Esophagus (tissue), 2 donors: ENCODE results near the gene WNT5B. TPM values are rescaled to one million over a fixed set of nuclear protein-coding genes. Genes with fewer than 3 reads are reported as not detected.
A peak's percentile ranks its signal among the peaks of the same experiment; 100 is the strongest.

Source experiments
- H3K27ac ChIP-seq, 2 donors: one replicate each; pipeline ENCODE4 v1.5.1; 2013; ENCODE audit warnings: low read depth in 2 of 2, mild to moderate bottlenecking in 2 of 2, inconsistent platforms in 1 of 2, low read length in 1 of 2, moderate library complexity in 1 of 2
- H3K27me3 ChIP-seq, 2 donors: one replicate each; pipeline ENCODE4 v1.6.1; 2013; ENCODE audit warnings: low read length in 2 of 2, control low read depth in 1 of 2, mild to moderate bottlenecking in 1 of 2; ENCODE audit not compliant: insufficient read depth in 2 of 2, control insufficient read depth in 1 of 2
- H3K36me3 ChIP-seq, 2 donors: one replicate each; pipeline ENCODE4 v1.6.1; 2013; ENCODE audit warnings: low read length in 1 of 2; ENCODE audit not compliant: control insufficient read depth in 2 of 2, insufficient read depth in 2 of 2
- H3K4me1 ChIP-seq, 2 donors: one replicate each; pipeline ENCODE4 v1.6.1; 2013; ENCODE audit warnings: low read length in 1 of 2; ENCODE audit not compliant: control insufficient read depth in 2 of 2, insufficient read depth in 2 of 2
- H3K4me3 ChIP-seq, 2 donors: one replicate each; pipeline ENCODE4 v1.5.1; 2013; ENCODE audit warnings: low read length in 2 of 2, mild to moderate bottlenecking in 2 of 2, low read depth in 1 of 2, moderate library complexity in 1 of 2
- H3K9me3 ChIP-seq, 2 donors: one replicate each; pipeline ENCODE4 v1.6.1; 2013; ENCODE audit warnings: mild to moderate bottlenecking in 2 of 2, low read depth in 1 of 2, low read length in 1 of 2, moderate library complexity in 1 of 2; ENCODE audit not compliant: control insufficient read depth in 2 of 2, insufficient read depth in 1 of 2
- WGBS, 2 donors: extraction: QIAGEN DNeasy Blood & Tissue Kit; methylation state at CpG; one replicate each; pipeline ENCODE4 v1.1.7; 2013; 5-methylcytosine and 5-hydroxymethylcytosine counted together
- polyA plus RNA-seq, 2 donors: library from polyadenylated mRNA; stranded (reverse); fragments of 200-250 nt; gene quantifications; one replicate each; pipeline ENCODE4 v1.2.3, GENCODE V29; 2013
- donor health status: healthy with polysubstance abuse.
- donor health status: Bipolar disorder and iron deficiency.

WNT5B gene
- polyA plus RNA-seq, 2 donors: 10.1 to 13.9 TPM

- Histone ChIP-seq H3K36me3 (peaks cover 0 to 4% of the 10 kb centered on the region in 2 donors), H3K4me3 (no peak overlapping the region), H3K9me3 (no peaks in the 10 kb centered on the region), H3K27ac (no peak overlapping the region), H3K27me3 (no peaks in the 10 kb centered on the region), H3K4me1 (peaks cover 0 to 4% of the 10 kb centered on the region in 2 donors)
- 93 to 95% methylated on average over 29 of the region's 29 CpGs for WGBS, 2 donors
Measured at GRCh38 chr12:1645819-1646218, 16.8 kb downstream of the WNT5B start.

GRCh38 chr12:1646569-1647284, 17.7 kb downstream of the WNT5B start:
- no peak overlapping the region for H3K27ac ChIP-seq
- H3K4me3 ChIP-seq: no peak overlapping the region
- H3K36me3 ChIP-seq: peaks cover 0 to 4% of the 10 kb centered on the region in 2 donors
- H3K9me3 ChIP-seq: no peaks in the 10 kb centered on the region
- peaks cover 0 to 4% of the 10 kb centered on the region in 2 donors for H3K4me1 ChIP-seq
- WGBS, 2 donors: 79 to 82% methylated on average over 21 of the region's 21 CpGs
- no peaks in the 10 kb centered on the region for H3K27me3 ChIP-seq

- Histone ChIP-seq H3K4me3 (no peak overlapping the region), H3K27me3 (no peaks in the 10 kb centered on the region), H3K36me3 (peaks cover 0 to 4% of the 10 kb centered on the region in 2 donors), H3K9me3 (no peaks in the 10 kb centered on the region), H3K27ac (no peak overlapping the region), H3K4me1 (peaks cover 0 to 4% of the 10 kb centered on the region in 2 donors)
- WGBS, 2 donors: 90 to 93% methylated on average over 3 of the region's 3 CpGs
Measured at GRCh38 chr12:1647285-1647669, 18.2 kb downstream of the WNT5B start.

- Histone ChIP-seq H3K9me3 (no peaks in the 10 kb centered on the region), H3K4me3 (no peak overlapping the region), H3K27me3 (no peaks in the 10 kb centered on the region), H3K36me3 (peaks cover 0 to 4% of the 10 kb centered on the region in 2 donors), H3K27ac (no peak overlapping the region), H3K4me1 (no peaks in the 10 kb centered on the region)
- WGBS, 2 donors: 28 to 35% methylated on average over 5 of the region's 5 CpGs
Measured at GRCh38 chr12:1650260-1650977, 21.4 kb downstream of the WNT5B start.

- H3K36me3 ChIP-seq: no peaks in the 10 kb centered on the region
- H3K27me3 ChIP-seq: no peaks in the 10 kb centered on the region
- H3K27ac ChIP-seq: no peak overlapping the region
- 52 to 53% methylated on average over 6 of the region's 6 CpGs for whole genome bisulfite sequencing, 2 donors
- H3K9me3 ChIP-seq: no peaks in the 10 kb centered on the region
- H3K4me1 ChIP-seq: no peaks in the 10 kb centered on the region
- no peak overlapping the region for H3K4me3 ChIP-seq
Measured at GRCh38 chr12:1650978-1651361, 21.9 kb downstream of the WNT5B start.

- Histone ChIP-seq H3K4me3 (no peak overlapping the region), H3K4me1 (peaks cover 0 to 2% of the 10 kb centered on the region in 2 donors), H3K27me3 (no peaks in the 10 kb centered on the region), H3K9me3 (no peaks in the 10 kb centered on the region), H3K27ac (no peak overlapping the region), H3K36me3 (no peaks in the 10 kb centered on the region)
Measured at GRCh38 chr12:1651946-1652345, 22.9 kb downstream of the WNT5B start.

GRCh38 chr12:1655225-1655788, 26.3 kb downstream of the WNT5B start:
- H3K36me3 ChIP-seq: no peaks in the 10 kb centered on the region
- no peak overlapping the region for H3K4me3 ChIP-seq
- peak overlapping the region; percentile 64 to 81 for H3K27ac ChIP-seq
- H3K4me1 ChIP-seq: peaks cover 0 to 5% of the 10 kb centered on the region in 2 donors
- WGBS, 2 donors: 54 to 66% methylated on average over 6 of the region's 6 CpGs
- no peaks in the 10 kb centered on the region for H3K9me3 ChIP-seq
- no peaks in the 10 kb centered on the region for H3K27me3 ChIP-seq

- Histone ChIP-seq H3K27ac (peak overlapping the region; percentile 29 to 61), H3K27me3 (no peaks in the 10 kb centered on the region), H3K36me3 (no peaks in the 10 kb centered on the region), H3K4me3 (no peak overlapping the region), H3K9me3 (no peaks in the 10 kb centered on the region), H3K4me1 (peaks cover 0 to 9% of the 10 kb centered on the region in 2 donors)
- 65 to 77% methylated on average over 12 of the region's 12 CpGs for WGBS, 2 donors
Measured at GRCh38 chr12:1656902-1657301, 27.9 kb downstream of the WNT5B start.

- Histone ChIP-seq H3K9me3 (no peaks in the 10 kb centered on the region), H3K36me3 (no peaks in the 10 kb centered on the region), H3K4me3 (no peak overlapping the region), H3K27ac (peak overlapping the region; percentile 29 to 59), H3K4me1 (peaks cover 1 to 9% of the 10 kb centered on the region in 2 donors), H3K27me3 (no peaks in the 10 kb centered on the region)
- 27 to 56% methylated on average over 1 of the region's 1 CpG for WGBS, 2 donors
Measured at GRCh38 chr12:1657688-1658087, 28.7 kb downstream of the WNT5B start.
